Loucy (cell line): Measurements from ENCODE around the gene ITCH.

Experiments used
- H2AFZ ChIP-seq: fragments of 200-600 bp; sonication (generic); 2 replicates; pipeline ENCODE4 v1.6.0; 2016; ENCODE audit warnings: antibody characterized with exemption, mild to moderate bottlenecking, low read length, moderate library complexity
- H3F3A ChIP-seq: fragments of 200-600 bp; 2 replicates; pipeline ENCODE4 v1.6.0; 2016; ENCODE audit warnings: antibody characterized with exemption, low read depth, mild to moderate bottlenecking
- H3K27me3 ChIP-seq: fragments of 200-600 bp; sonication (generic); 2 replicates; pipeline ENCODE4 v1.6.1; 2014; ENCODE audit warnings: low read length, mild to moderate bottlenecking; ENCODE audit not compliant: insufficient read depth, poor library complexity, severe bottlenecking
- H3K36me3 ChIP-seq: fragments of 200-600 bp; sonication (generic); 2 replicates; pipeline ENCODE4 v1.6.1; 2016; ENCODE audit warnings: low read length; ENCODE audit not compliant: insufficient read depth
- H3K4me1 ChIP-seq: fragments of 200-600 bp; sonication (generic); 2 replicates; pipeline ENCODE4 v1.5.1; 2014; ENCODE audit warnings: low read length, mild to moderate bottlenecking; ENCODE audit not compliant: insufficient read depth, poor library complexity, severe bottlenecking
- H3K4me2 ChIP-seq: fragments of 200-600 bp; sonication (generic); 2 replicates; pipeline ENCODE4 v1.6.0; 2014; ENCODE audit warnings: antibody characterized with exemption, low read length, low read depth, mild to moderate bottlenecking; ENCODE audit not compliant: poor library complexity, severe bottlenecking
- H3K4me3 ChIP-seq: fragments of 200-600 bp; sonication (generic); 2 replicates; pipeline ENCODE4 v1.5.1; 2014; ENCODE audit warnings: low read length, mild to moderate bottlenecking, mixed read lengths; ENCODE audit not compliant: poor library complexity, severe bottlenecking
- H3K79me2 ChIP-seq: fragments of 200-600 bp; sonication (generic); 2 replicates; pipeline ENCODE4 v1.6.1; 2014; ENCODE audit warnings: low read length; ENCODE audit not compliant: insufficient read depth
- H3K9ac ChIP-seq: fragments of 200-600 bp; sonication (generic); 2 replicates; pipeline ENCODE4 v1.6.0; 2014; ENCODE audit warnings: mild to moderate bottlenecking, low read depth, low read length, moderate library complexity; ENCODE audit not compliant: poor library complexity, severe bottlenecking
- H3K9me2 ChIP-seq: fragments of 200-600 bp; sonication (generic); replicated peaks from 2 replicates; pipeline ENCODE4 v1.6.1; 2016; ENCODE audit warnings: low read depth, low read length, mixed read lengths
- H3K9me3 ChIP-seq: fragments of 200-600 bp; sonication (generic); 2 replicates; pipeline ENCODE4 v1.6.1; 2014; ENCODE audit warnings: mild to moderate bottlenecking, antibody characterized with exemption, low read length, low read depth; ENCODE audit not compliant: insufficient read depth
- H4K20me1 ChIP-seq: fragments of 200-600 bp; sonication (generic); 2 replicates; pipeline ENCODE4 v1.6.0; 2014; ENCODE audit warnings: antibody characterized with exemption, low read length, mild to moderate bottlenecking; ENCODE audit not compliant: insufficient read depth, poor library complexity, severe bottlenecking
- CTCF ChIP-seq: fragments of 200-600 bp; sonication (generic); conservative IDR thresholded peaks from 2 replicates; pipeline ENCODE4 v1.5.1; 2014; ENCODE audit warnings: mild to moderate bottlenecking, antibody characterized with exemption, low read length
- EZH2phosphoT487 ChIP-seq: fragments of 200-600 bp; IDR thresholded peaks from 2 replicates; pipeline ENCODE4 v1.6.1; 2018; ENCODE audit warnings: antibody characterized with exemption, mild to moderate bottlenecking, moderate library complexity, borderline replicate concordance

ITCH gene

GRCh38 chr20:34522969-34523871 is 160.1 kb downstream of the ITCH start:
- peaks cover 69% of the 10 kb centered on the region for H3K79me2 ChIP-seq

GRCh38 chr20:34524426-34524825 is 161.4 kb downstream of the ITCH start:
- Histone ChIP-seq H4K20me1 (peaks cover 16% of the 10 kb centered on the region), H3K79me2 (peaks cover 57% of the 10 kb centered on the region), H3K9me2 (no peaks in the 10 kb centered on the region), H3K4me2 (no peak overlapping the region), H3K36me3 (peaks cover 34% of the 10 kb centered on the region; the same call in 1 of the 2 replicates), H3K4me1 (peaks cover 17% of the 10 kb centered on the region), H3K9ac (no peak overlapping the region), H2AFZ (no peak overlapping the region), H3F3A (peaks cover 3% of the 10 kb centered on the region; the same call in 1 of the 2 replicates), H3K27me3 (no peaks in the 10 kb centered on the region), H3K9me3 (no peaks in the 10 kb centered on the region), H3K4me3 (no peak overlapping the region)
- TF ChIP-seq CTCF (no peak), EZH2phosphoT487 (no peak)

More at GRCh38 chr20:34522969-34523871, 160.1 kb downstream of the ITCH start:
- Histone ChIP-seq H3K9me3 (no peaks in the 10 kb centered on the region), H3K36me3 (peaks cover 25% of the 10 kb centered on the region; the same call in 1 of the 2 replicates), H3K27me3 (no peaks in the 10 kb centered on the region), H3K4me2 (peak overlapping the region; percentile 82), H3K4me3 (peak overlapping the region; percentile 73), H3K9ac (peak overlapping the region; percentile 57), H3K9me2 (no peaks in the 10 kb centered on the region), H2AFZ (peak overlapping the region; percentile 71), H3F3A (peaks cover 3% of the 10 kb centered on the region; the same call in 1 of the 2 replicates), H4K20me1 (peaks cover 26% of the 10 kb centered on the region), H3K4me1 (peaks cover 26% of the 10 kb centered on the region)
- peak; percentile 87 for TF ChIP-seq CTCF
- TF ChIP-seq EZH2phosphoT487 = no peak

GRCh38 chr20:34525342-34525708 is 162.3 kb downstream of the ITCH start:
- Histone ChIP-seq H3K79me2 (peaks cover 50% of the 10 kb centered on the region), H3K4me1 (peaks cover 17% of the 10 kb centered on the region), H3F3A (peaks cover 3% of the 10 kb centered on the region; the same call in 1 of the 2 replicates), H3K27me3 (no peaks in the 10 kb centered on the region), H3K9ac (no peak overlapping the region), H3K9me2 (no peaks in the 10 kb centered on the region), H3K9me3 (no peaks in the 10 kb centered on the region), H4K20me1 (peaks cover 15% of the 10 kb centered on the region), H3K36me3 (peaks cover 37% of the 10 kb centered on the region; the same call in 1 of the 2 replicates), H3K4me2 (no peak overlapping the region), H2AFZ (no peak overlapping the region), H3K4me3 (no peak overlapping the region)
- TF ChIP-seq CTCF (no peak), EZH2phosphoT487 (no peak)
